Stimulated activated CD4-positive, alpha-beta T cell treated with anti-CD3 and anti-CD28 coated beads, Interleukin-1b, Interleukin-23, amount 100 ng/mL, for 24 hours (primary cell): Measurements from ENCODE around the gene ENOSF1.

ENCODE experiments used
- DNase-seq, 4 experiments: peaks; one replicate each; pipeline ENCODE4 v3.0.0-alpha.2; 2020; ENCODE audit warnings: low read depth in 4 of 4, low spot score in 1 of 4

The ENOSF1 gene

DNA sequence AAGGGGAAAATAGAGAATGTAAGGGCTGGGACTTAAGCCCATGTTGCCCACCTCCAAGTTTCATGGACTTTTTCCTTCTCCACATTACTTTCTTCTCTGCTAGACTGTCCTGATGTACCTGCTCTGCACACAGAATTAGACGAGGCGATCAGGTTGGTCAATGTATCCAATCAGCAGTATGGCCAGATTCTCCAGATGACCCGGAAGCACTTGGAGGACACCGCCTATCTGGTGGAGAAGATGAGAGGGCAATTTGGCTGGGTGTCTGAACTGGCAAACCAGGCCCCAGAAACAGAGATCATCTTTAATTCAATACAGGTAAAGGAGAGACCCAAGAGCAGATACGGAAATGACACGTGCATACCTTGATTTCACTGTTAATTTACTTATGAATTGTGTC, 71.2 kb downstream of the ENOSF1 start:
- DNase-seq: no peak

DNA sequence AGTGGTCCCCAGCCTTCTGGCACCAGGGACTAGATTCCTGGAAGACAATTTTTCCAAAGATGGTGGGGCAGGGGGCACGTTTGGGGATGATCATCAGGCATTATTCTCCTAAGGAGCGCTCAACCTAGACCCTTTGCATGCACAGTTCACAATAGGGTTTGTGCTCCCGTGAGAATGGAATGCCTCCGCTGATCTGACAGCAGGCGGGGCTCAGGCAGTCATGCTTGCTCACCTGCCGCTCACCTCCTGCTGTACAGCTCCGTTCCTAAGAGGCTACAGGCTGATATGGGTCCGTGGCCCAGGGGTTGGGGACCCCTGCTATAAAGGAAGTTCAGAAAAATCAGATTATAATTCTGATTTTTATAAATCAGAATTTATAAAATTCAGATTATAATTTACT, 77.3 kb downstream of the ENOSF1 start:
- no peak for DNase-seq

DNA sequence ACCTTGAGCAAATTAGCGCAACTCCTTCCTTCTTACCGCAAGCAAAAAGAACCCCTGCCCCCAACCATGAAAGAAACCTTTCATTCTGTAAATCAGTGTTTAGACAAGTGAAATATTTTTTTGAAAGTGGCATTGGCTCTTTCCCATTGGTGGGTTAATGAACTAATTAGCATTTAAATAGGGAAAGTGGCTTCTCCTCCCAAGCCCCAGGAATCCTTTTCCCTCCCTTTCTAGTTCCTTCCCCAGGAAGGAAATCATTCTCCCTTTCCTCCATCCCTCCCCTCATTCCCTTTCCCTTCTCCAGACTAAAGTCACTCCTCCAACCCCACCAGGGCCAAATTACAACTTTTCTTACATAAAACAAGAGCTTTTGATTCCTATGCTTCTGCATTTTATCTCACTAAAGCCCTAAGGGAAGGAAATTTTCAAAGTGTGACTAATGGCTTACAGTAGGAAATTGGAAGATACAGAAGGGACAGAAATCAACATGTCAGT, 77.8 kb downstream of the ENOSF1 start:
- no peak for DNase-seq

DNA sequence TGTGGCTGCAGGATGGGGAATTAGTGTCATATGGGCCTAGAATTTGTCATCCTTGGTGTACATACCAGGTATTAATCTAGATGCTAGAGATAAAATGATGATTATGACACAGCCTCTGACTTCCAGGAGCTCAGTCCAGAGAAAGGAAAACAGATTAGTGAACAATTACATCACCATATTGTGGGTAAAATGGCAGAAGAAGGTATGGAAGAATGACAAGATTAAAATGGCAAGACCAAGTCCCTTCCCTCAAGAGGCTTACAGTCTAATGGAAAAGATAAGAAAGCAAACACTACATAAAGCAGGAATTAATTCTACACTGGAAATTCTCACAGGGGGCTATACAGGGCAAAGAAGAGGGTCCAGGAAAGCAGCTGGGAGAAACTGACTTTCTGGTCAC, 80.9 kb downstream of the ENOSF1 start:
- DNase-seq: no peak

DNA sequence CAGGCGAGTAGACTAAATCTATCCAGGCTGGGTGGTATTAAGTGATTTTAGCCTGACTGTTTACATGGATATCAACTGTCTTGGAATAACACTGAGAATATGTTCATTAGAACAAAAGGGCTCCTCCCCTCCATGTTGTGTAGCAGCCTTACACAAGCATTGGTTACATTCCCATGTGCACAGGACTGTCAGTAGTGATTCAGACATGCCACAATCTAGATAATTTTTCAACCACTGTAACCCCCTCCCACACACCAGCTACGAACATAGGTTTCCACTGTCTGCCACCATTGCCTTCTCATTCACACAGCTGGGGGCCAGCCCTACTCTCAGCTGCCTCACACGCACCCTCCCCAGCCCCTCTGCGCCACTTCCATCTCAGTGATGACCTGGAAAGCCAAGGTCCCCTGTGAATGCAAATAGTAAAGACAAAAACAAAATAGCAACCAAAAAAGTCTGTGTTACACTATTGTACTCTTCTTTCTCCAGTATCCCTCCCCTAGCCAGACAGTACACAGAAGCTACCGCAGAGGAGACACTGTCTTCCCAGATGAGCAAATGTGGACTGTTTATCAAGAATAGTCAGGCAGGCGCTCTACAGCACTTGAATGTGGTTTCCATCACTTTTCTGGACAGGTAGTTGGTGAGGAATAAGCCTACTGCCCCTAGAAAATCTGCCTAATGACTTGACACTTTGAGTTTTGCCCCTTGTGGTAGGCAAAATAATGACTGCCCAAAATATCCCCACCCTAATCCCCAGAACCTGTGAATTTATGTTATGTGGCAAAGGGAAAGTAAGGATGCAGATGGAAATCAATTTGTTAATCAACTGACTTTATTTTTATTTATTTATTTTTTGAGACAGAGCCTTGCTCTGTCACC, 82.9 kb downstream of the ENOSF1 start:
- DNase-seq: no peak

DNA sequence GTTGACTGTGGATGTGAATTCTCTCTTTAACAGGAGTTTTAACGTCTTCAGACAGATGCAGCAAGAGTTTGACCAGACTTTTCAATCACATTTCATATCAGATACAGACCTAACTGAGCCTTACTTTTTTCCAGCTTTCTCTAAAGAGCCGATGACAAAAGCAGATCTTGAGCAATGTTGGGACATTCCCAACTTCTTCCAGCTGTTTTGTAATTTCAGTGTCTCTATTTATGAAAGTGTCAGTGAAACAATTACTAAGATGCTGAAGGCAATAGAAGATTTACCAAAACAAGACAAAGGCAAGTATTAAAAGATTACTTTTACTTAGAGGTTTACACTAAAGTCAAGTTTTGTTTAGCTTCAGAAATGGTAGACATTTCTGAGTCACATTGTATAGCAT, 85.2 kb downstream of the ENOSF1 start:
- no peak for DNase-seq

DNA sequence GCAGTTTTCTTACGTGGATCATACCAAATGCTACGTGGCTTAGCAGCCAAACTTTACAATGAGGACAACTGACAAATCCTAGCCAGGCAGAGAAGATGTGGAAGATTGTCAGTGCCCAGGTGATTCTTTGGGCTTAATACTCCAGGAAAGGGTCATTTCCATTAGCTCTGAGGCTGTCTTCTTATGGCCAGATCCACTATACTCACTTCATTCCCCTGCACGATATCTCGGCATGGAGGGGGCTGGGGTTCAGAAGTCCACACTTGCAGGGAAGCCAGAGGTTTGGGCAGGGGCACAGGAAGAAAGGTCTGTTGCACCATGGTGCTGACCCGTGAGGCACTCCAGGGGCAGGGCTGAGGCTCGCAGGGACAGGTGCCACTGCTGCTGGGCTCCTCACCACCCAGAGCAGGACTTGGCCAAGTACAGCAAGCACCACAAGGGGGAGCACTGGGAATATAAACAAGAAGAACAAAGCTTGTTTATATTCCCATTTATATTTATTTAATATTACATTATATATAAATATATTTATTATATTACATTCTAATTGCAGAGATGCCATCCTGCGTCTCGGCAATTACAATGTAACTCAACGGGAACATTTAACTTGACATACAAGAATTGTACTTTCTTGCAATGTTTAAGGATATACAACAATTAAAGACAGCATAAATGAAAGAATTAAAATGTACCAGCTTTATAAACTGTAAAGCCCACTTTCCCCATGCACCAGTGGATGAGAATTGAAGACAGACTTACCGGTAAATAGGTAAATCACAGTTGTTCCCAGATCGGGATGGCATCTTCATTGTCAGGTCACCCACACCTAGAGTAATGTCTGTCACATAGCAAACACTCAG, 88.4 kb downstream of the ENOSF1 start:
- DNase-seq: peak; percentile 26 to 51 (median 38)

DNA sequence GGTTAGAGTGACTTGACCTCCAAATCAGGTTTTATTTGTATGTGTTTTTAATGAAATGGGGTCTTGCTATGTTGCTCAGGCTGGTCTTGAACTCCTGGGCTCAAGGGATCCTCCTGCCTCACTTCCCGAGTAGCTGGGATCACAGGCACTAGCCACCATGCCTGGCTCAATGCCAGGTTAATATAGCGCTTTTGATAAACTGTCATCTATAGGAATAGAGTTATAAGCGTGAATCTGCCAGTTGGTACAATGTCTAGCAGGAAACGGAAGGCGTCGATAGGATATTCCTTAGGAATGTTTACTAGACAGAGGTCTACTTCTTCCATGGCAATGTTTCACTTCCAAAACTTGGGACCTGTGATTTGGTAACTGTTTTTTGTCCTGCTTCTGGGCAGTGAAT, 90.1 kb downstream of the ENOSF1 start:
- DNase-seq: no peak

DNA sequence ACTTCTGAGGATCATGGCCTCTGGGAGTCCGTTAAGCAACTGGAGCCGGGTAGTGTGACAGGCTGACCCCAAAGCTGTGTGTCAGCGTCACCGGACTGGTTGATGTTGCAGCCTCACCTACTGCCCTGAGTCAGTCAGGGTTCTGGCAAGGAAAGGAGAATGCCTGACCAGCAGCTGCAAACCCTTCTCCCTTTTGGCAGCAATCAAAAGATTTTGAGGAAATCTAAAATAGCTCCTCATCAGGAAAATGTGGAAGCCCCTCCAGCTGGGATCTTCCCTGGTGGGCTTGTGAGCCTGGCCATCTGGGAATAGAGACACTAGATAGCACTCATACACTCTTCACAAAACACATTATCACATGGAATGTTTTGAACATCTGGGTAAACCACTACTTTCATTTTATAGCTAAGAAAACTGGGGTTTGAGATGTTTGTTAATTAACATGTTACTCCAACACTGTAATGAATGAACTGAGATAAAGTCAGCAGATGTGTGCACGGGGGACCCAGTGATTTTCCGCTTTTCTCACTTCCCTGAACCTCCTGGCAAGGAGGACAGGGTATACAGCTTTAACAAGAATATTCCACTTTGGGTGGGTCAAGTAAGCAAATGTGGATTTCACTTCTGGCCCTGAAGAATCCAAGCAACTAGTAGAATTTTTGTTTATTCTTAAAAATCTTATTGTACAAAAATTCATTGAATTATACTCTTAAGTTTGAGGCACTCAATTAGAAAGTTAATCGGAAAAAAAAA, 91.0 kb downstream of the ENOSF1 start:
- no peak for DNase-seq
